Tibial nerve (tissue), 4 donors: ENCODE data around the gene ATG10. TPM values are rescaled to one million over a fixed set of nuclear protein-coding genes. Genes with fewer than 3 reads are reported as not detected.

ENCODE experiments used
- DNase-seq, 2 donors: peaks; one replicate each; pipeline ENCODE4 v3.0.0-alpha.2; 2019; ENCODE audit warnings: low spot score in 2 of 2
- H3K27ac ChIP-seq, 4 donors: fragments of 200-600 bp; sonication (generic) in 3 of 4; one replicate each; pipeline ENCODE4 v1.5.1; 2017 to 2019; ENCODE audit warnings: mild to moderate bottlenecking in 1 of 4
- H3K27me3 ChIP-seq, 2 donors: fragments of 200-600 bp; sonication (generic) in 1 of 2; one replicate each; pipeline versions ENCODE4 v1.5.1 to v1.6.0; 2017 to 2019
- H3K36me3 ChIP-seq, 3 donors: fragments of 200-600 bp; sonication (generic); one replicate each; pipeline ENCODE4 v1.5.1; 2018 to 2019
- H3K4me1 ChIP-seq, 4 donors: fragments of 200-600 bp; sonication (generic) in 3 of 4; one replicate each; pipeline ENCODE4 v1.5.1; 2017 to 2019
- H3K4me3 ChIP-seq, 4 donors: fragments of 200-600 bp; sonication (generic) in 3 of 4; one replicate each; pipeline ENCODE4 v1.5.1; 2017 to 2019; ENCODE audit warnings: mild to moderate bottlenecking in 1 of 4, moderate library complexity in 1 of 4
- H3K9me3 ChIP-seq, 4 donors: fragments of 200-600 bp; sonication (generic) in 3 of 4; one replicate each; pipeline ENCODE4 v1.5.1; 2017 to 2019
- EP300 ChIP-seq, 2 donors: sonication (generic); formaldehyde crosslinking; IDR thresholded peaks; one replicate each; pipeline ENCODE4 v1.6.1; 2017; ENCODE audit warnings: antibody characterized with exemption in 2 of 2, mild to moderate bottlenecking in 1 of 2
- POLR2A ChIP-seq, 2 donors: fragments of 450-650 bp; IDR thresholded peaks; one replicate each; pipeline ENCODE4 v1.6.1; 2017; ENCODE audit warnings: antibody characterized with exemption in 2 of 2, mild to moderate bottlenecking in 2 of 2, moderate library complexity in 2 of 2
- WGBS, 2 donors: methylation state at CpG; one replicate each; pipeline ENCODE4 v1.1.5; 2018; 5-methylcytosine and 5-hydroxymethylcytosine counted together
- total RNA-seq, 4 donors: library from RNA; depleted of rRNA; stranded (reverse); fragments of >200 nt; gene quantifications; one replicate each; pipeline ENCODE4 v1.1.0, GENCODE V29; 2016
- TF ChIP-seq, protein P1 (sequence below), 5 experiments: fragments of 200-600 bp in 3 of 5; fragments of 450-650 bp in 2 of 5; sonication (generic) in 3 of 5; IDR thresholded peaks; one replicate each; pipeline ENCODE4 v1.5.1; 2016 to 2019; ENCODE audit warnings: antibody characterized with exemption in 5 of 5, mild to moderate bottlenecking in 3 of 5, moderate library complexity in 2 of 5

Gene ATG10
- total RNA-seq, 4 donors from 2014 or later, result 3.5 to 25.1 (median 6.9) TPM

GRCh38 chr5:82208371-82208770 is 236.5 kb downstream of the ATG10 start:
- Histone ChIP-seq H3K27ac (no peak overlapping the region), H3K4me1 (no peaks in the 10 kb centered on the region), H3K9me3 (no peaks in the 10 kb centered on the region), H3K4me3 (no peak overlapping the region), H3K27me3 (no peaks in the 10 kb centered on the region), H3K36me3 (no peaks in the 10 kb centered on the region)
- WGBS, 2 donors, result 93 to 96% methylated on average over 3 of the region's 3 CpGs
- TF ChIP-seq, protein P1, sequence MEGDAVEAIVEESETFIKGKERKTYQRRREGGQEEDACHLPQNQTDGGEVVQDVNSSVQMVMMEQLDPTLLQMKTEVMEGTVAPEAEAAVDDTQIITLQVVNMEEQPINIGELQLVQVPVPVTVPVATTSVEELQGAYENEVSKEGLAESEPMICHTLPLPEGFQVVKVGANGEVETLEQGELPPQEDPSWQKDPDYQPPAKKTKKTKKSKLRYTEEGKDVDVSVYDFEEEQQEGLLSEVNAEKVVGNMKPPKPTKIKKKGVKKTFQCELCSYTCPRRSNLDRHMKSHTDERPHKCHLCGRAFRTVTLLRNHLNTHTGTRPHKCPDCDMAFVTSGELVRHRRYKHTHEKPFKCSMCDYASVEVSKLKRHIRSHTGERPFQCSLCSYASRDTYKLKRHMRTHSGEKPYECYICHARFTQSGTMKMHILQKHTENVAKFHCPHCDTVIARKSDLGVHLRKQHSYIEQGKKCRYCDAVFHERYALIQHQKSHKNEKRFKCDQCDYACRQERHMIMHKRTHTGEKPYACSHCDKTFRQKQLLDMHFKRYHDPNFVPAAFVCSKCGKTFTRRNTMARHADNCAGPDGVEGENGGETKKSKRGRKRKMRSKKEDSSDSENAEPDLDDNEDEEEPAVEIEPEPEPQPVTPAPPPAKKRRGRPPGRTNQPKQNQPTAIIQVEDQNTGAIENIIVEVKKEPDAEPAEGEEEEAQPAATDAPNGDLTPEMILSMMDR (IDR thresholded peaks at IDR 0.05), result no peak
- TF ChIP-seq EP300 (IDR thresholded peaks at IDR 0.05), result no peak
- TF ChIP-seq POLR2A (IDR thresholded peaks at IDR 0.05), result no peak
- DNase-seq, result no peak

GRCh38 chr5:82211855-82212572 is 240.2 kb downstream of the ATG10 start:
- Histone ChIP-seq H3K4me3 (no peak overlapping the region), H3K4me1 (no peaks in the 10 kb centered on the region), H3K27me3 (no peaks in the 10 kb centered on the region), H3K27ac (no peak overlapping the region), H3K36me3 (no peaks in the 10 kb centered on the region), H3K9me3 (no peaks in the 10 kb centered on the region)
- WGBS, 2 donors, result 66 to 80% methylated on average over 1 of the region's 1 CpG
- TF ChIP-seq, protein P1 (IDR thresholded peaks at IDR 0.05), result no peak
- TF ChIP-seq EP300 (IDR thresholded peaks at IDR 0.05), result no peak
- TF ChIP-seq POLR2A (IDR thresholded peaks at IDR 0.05), result no peak
- DNase-seq, result no peak

GRCh38 chr5:82217917-82218316 is 246.1 kb downstream of the ATG10 start:
- Histone ChIP-seq H3K4me1 (no peaks in the 10 kb centered on the region), H3K9me3 (no peaks in the 10 kb centered on the region), H3K36me3 (no peaks in the 10 kb centered on the region), H3K27ac (no peak overlapping the region), H3K27me3 (no peaks in the 10 kb centered on the region), H3K4me3 (no peak overlapping the region)
- TF ChIP-seq, protein P1 (IDR thresholded peaks at IDR 0.05), result no peak
- TF ChIP-seq POLR2A (IDR thresholded peaks at IDR 0.05), result no peak
- TF ChIP-seq EP300 (IDR thresholded peaks at IDR 0.05), result no peak
- WGBS, 2 donors, result 52 to 76% methylated on average over 1 of the region's 1 CpG
- no peak for DNase-seq

DNA sequence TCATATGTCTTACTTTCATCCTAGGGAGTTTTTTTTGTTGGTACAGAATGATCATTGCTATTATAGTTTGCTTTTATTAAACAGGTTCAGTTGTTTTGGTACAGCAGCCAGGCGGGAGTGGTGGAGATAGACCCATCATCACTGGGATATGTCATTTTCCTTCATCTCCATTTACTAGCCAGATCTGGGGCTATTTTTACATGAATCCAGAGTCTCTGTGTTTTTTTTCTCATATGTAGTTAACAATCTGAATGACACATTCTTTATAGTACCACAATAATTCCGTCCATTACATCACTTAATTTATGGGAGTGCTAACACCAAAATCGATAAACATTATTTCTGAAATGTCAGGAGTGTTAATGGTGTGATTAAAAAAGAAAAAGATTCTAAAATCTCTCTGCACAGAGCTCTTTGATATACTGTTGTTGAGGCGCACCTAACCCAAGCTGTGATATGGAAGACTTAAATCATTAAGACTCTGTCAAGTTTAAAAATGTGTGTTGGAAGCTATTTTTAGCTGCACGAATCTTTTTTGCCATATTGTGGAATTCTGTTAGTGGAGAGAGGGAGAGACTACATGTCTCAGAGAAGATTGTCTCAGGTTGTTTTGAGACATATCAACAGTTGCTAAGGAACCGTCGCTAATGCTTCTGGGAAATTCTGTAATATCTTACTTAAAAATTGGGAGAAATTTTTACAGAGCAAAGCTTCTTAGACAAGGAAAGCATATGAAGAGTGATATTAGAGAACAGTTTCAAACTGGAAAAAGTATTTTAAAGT is 246.7 kb downstream of the ATG10 start:
- Histone ChIP-seq H3K4me3 (no peak overlapping the region), H3K27me3 (no peaks in the 10 kb centered on the region), H3K27ac (no peak overlapping the region), H3K9me3 (no peaks in the 10 kb centered on the region), H3K4me1 (no peaks in the 10 kb centered on the region), H3K36me3 (no peaks in the 10 kb centered on the region)
- no peak for TF ChIP-seq POLR2A (IDR thresholded peaks at IDR 0.05)
- TF ChIP-seq EP300 (IDR thresholded peaks at IDR 0.05), result no peak
- TF ChIP-seq, protein P1 (IDR thresholded peaks at IDR 0.05), result no peak
- WGBS, 2 donors, result 76 to 78% methylated on average over 7 of the region's 7 CpGs
- no peak for DNase-seq

- Histone ChIP-seq H3K9me3 (no peaks in the 10 kb centered on the region), H3K27ac (no peak overlapping the region), H3K4me1 (no peaks in the 10 kb centered on the region), H3K4me3 (no peak overlapping the region), H3K27me3 (no peaks in the 10 kb centered on the region), H3K36me3 (no peaks in the 10 kb centered on the region)
- 93 to 96% methylated on average over 2 of the region's 2 CpGs for WGBS, 2 donors
- TF ChIP-seq, protein P1 (IDR thresholded peaks at IDR 0.05), result no peak
- TF ChIP-seq POLR2A (IDR thresholded peaks at IDR 0.05) (no peak), EP300 (IDR thresholded peaks at IDR 0.05) (no peak)
- DNase-seq, result no peak
These were observed 249.2 kb downstream of the ATG10 start for GRCh38 chr5:82221020-82221419.
